Skeletal muscle cell (primary cell): ENCODE measurements around the gene CLDN22.
A peak's percentile ranks its signal among the peaks of the same experiment; 100 is the strongest.

Source experiments
- DNase-seq: peaks from one replicate; pipeline ENCODE4 v3.0.0-alpha.2; 2010; ENCODE audit warnings: low read depth
- H3K4me3 ChIP-seq: 2 replicates; pipeline ENCODE4 v1.5.1; 2011; ENCODE audit warnings: low read depth, mild to moderate bottlenecking, control low read depth, low read length, moderate library complexity

CLDN22 gene

GRCh38 chr4:183287677-183288076 is 32.4 kb downstream of the CLDN22 start:
- no peak for DNase-seq
- no peak overlapping the region for H3K4me3 ChIP-seq

GRCh38 chr4:183287309-183287659 is 32.8 kb downstream of the CLDN22 start:
- no peak for DNase-seq
- no peak overlapping the region for H3K4me3 ChIP-seq

- DNase-seq = no peak
- no peak overlapping the region for H3K4me3 ChIP-seq
These were observed 33.3 kb downstream of the CLDN22 start for GRCh38 chr4:183286590-183287308.

DNA sequence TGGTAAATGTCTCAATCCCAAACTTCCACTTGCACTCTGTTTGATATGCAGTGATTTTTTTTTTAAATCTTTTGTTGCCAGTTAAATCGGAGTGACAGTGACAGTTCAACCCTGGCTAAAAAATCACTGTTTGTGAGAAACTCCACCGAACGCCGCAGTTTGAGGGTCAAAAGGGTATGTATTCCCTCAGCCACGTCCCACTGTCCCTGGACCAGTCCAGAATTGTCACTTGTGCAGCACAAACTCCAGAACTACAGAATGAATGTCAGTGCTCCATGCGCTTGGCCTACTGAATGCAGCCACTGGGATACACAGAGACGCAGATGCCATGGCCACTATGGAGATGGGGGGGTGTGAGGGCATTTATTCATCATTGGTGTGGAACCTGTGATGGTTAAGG is 34.2 kb downstream of the CLDN22 start:
- DNase-seq = no peak
- H3K4me3 ChIP-seq = no peak overlapping the region

GRCh38 chr4:183284965-183285364 is 35.1 kb downstream of the CLDN22 start:
- H3K4me3 ChIP-seq = no peak overlapping the region
- peak; percentile 61 for DNase-seq

- H3K4me3 ChIP-seq = no peak overlapping the region
- DNase-seq = no peak
These were observed 35.8 kb downstream of the CLDN22 start for GRCh38 chr4:183284258-183284785.

- no peak for DNase-seq
- H3K4me3 ChIP-seq = no peak overlapping the region
These were observed 44.0 kb downstream of the CLDN22 start for GRCh38 chr4:183276106-183276505.

DNA sequence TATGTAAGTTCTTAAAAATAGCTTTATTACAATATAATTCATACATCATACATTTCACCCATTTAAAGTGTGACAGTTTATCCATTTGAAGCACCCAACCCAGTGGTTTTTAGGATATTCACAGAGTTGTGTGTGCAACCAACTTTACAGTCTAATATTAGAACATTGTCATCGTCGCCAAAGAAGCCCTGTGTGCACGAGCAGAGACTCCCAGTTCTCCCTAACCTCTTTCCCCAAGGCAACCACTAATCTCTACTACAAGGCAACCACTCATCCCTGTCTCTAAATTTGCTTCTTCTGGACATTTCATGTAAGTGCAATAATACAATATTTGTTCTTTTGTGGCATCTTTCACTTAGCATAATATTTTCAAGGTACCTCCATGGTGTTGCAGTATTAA is 47.7 kb downstream of the CLDN22 start:
- DNase-seq = no peak
- no peak overlapping the region for H3K4me3 ChIP-seq

GRCh38 chr4:183268556-183268955 is 51.5 kb downstream of the CLDN22 start:
- DNase-seq = no peak
- H3K4me3 ChIP-seq = no peak overlapping the region
